NCI-H1417 treated with DMSO at 0.1 percent for 48 hours (cell line): ENCODE measurements around the gene POLDIP3.

ENCODE experiments used
- DNase-seq: peaks from one replicate; lab custom pipeline; 2025; lab: John Stamatoyannopoulos, UW

POLDIP3 gene

DNA sequence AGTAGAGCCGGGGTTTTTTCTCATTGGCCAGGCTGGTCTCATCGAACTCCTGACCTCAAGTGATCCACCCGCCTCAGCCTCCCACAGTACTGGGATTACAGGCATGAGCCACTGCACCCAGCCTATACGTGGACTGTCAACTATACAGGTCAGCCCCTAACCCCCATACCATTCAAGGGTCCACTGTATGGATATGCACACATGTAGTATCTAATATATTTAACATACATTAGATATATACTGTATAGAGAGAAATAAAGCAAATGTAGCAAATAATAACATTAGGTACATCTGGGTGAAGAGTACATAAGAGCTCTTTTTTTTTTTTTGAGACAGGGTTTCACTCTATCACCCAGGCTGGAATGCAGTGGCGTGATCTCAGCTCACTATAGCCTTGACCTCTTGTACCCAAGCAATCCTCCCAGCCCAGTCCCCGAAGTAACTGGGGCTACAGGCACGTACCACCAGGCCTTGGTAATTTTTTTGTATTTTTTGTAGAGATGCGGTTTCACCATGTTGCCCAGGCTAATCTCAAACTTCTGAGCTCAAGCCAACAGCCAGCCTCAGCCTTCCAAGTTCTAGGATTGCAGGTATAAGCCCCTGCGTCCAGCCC lies 27.2 kb upstream of the POLDIP3 start:
- DNase-seq = no peak

DNA sequence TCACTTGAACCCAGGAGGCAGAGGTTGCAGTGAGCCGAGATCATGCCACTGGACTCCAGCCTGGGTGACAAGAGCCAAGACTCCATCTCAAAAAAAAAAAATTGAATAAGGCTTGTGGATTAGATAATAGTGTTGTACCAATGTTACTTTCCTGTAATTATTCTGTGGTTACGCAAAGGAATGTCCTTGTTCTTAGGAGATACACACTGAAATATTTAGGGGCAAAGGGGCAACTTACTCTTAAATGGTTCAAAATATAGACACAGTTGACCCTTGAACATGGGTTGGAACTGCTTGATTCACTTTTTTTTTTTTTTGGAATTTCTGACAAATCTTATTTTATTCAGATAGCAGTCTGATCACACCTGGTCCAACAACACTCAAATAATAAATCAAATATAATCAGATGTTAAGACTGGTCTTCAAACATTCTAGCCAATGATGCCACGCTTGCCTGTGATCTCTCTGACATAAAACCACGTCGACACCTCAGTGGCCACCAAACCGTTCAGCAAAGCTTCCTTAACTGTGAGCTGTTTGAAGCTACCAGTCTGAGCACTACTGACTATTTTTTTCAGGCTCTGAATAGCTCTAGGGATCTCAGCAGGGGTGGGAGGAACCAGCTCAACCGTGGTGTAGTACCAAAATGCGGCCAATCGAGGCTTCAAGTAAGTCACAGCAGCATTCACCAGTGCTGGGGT lies 25.0 kb upstream of the POLDIP3 start:
- no peak for DNase-seq

GRCh38 chr22:42637555-42637954 lies 22.9 kb upstream of the POLDIP3 start:
- DNase-seq = no peak

DNA sequence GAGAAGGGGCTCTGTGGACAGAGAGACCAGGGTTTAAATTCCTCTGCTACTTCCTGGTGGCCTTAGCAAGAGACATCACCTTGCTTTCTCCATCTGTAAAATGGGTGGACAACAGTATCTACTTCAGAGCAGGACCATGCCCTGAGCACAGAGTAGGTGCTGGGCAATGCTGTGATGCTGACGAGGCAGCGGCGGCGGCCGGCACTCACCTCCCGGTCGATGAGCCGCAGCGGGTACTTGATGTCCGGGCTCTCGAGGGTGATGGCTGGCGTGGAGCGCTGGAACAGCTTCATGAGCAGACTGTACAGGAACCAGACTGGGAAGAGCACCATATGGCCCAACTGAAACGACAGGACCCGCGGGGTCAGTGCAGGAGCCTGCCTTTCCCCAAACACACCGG lies 21.8 kb upstream of the POLDIP3 start:
- DNase-seq = no peak

DNA sequence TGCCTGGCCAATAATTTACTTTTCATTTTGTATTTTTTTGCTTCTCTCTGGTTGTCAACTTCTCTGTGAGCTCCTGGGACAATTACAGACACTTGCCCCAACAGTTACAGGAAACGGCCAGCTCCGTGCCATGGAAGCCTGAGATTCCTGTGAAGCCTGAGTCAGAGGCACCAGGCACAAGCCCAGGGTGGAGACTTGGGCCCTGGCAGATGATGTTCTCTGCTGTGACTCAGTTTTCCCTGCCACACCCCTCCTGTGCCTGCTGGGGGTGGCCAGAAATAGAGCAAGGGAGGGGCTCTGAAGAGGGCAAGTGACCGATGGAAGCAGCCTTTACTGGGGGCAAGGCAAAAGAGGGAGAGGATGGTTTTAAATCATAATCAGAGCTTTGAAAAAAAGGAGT lies 20.8 kb upstream of the POLDIP3 start:
- DNase-seq = no peak

DNA sequence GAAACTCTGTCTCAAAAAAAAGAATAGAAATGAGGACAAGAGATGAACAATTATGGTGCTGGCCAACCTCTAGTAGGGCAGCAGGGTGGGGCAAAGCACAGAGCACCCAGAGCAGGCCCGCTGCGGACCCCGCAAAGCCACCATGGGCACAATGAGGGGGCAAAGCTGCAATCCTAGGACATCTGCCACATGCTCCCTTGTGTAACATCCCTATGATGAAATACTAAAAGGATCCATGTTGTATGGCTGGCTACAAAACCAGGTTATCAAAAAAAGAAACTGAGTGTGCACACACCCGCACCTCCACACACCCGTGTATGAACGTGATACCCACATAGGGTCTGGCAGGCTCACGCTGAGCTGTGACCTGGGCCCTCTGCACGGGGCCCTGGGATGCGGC lies 18.3 kb upstream of the POLDIP3 start:
- DNase-seq = no peak

DNA sequence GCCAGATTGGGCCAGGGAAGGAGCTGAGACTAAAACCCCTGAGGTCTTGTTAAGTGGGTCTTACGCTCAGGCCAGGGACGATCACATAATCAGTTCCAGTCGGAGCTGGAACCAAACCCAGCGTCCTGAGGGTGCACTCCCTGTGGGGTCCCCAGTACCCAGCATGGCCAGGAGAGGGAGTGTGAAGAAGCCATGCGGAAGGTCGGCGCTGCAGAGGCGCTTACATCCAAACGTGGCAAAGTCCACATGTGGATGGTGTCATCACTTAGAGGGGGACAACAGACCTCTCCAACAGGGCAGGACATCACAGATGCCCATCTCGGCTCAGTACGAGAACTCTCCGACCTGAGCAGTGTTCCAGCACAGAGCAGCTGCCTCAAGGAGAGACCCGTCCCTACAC lies 17.4 kb upstream of the POLDIP3 start:
- no peak for DNase-seq

- DNase-seq = no peak
Measured at GRCh38 chr22:42630901-42631602, 16.4 kb upstream of the POLDIP3 start.

- no peak for DNase-seq
Measured at GRCh38 chr22:42630211-42630610, 15.5 kb upstream of the POLDIP3 start.

- no peak for DNase-seq
Measured at GRCh38 chr22:42627981-42628380, 13.3 kb upstream of the POLDIP3 start.

DNA sequence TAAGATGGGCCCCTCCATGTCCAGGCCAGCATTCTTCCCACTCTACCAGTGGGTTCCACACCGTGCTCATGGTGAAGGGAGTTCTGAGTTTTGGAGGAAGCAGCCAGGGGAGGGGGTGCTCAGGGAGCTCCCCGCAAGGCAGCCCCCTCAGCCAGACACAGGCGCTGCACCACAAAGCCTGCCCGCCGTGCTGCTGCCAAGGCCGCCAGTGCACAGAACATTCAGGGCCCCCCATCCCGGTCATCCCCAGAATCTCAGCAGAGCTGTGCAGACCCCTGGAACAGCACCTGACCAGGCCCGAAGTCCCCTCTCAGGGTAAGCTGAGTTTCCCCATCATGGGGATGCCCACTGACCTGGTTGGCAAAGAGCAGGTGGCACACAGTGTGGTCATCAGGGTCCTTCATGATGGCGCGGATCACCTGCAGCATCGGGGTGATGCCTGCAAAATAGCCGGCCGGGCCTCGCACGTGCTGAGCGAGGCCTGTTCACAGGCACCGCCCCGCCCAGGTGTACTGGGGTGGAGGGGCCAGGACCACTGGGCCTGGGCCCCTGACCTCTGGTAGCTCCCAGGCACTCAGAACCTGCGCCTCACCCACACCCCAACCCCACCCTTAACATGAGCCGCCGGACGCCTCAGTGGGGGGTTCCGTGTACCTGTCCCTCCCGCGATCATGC lies 12.4 kb upstream of the POLDIP3 start:
- DNase-seq = no peak

- no peak for DNase-seq
Measured at GRCh38 chr22:42626431-42626830, 11.7 kb upstream of the POLDIP3 start.

DNA sequence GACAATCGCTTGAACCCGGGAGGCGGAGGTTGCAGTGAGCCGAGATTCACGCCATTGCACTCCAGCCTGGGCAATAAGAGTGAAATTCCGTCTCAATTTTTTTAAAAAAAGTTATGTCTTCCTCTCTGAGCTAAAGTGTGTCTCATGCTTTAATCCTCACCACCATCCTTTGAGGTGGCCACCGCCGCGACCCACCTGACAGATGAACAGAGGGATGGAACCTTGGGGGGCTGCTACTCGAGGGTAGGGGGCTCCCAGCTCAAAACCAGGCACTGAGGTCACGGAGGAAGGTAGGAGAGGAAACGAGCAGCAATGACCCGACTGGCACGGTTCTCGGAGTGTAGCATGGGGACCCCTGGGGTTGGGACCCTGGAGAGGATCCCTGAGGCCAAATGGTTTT lies 10.7 kb upstream of the POLDIP3 start:
- DNase-seq = no peak

DNA sequence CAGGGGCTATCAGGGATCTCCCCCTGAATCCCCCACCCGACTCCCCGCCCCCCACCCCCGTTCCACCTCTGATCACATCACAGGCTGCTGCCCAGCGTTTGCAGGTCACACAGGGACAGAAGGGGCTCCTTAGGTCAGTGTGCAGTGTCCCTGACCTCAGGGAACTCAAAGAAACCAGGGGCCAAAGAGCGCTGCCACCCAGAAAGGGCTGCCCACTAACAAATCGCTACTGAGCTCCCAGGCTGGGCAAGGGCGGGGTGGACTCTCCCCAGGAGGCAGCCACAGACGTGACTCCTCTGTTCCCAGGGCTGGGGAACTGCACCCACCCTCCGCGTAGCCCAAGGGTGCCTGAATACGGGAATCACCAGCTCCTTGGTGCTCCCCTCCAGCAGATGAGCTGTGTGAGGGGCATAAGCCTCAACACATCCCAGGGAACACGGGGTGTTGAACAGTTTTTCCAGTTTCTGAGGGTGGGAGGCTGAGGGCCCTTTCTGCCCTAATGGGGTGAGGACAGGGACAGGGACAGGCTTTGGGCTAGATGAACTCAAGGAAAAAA lies 9.9 kb upstream of the POLDIP3 start:
- DNase-seq = no peak

DNA sequence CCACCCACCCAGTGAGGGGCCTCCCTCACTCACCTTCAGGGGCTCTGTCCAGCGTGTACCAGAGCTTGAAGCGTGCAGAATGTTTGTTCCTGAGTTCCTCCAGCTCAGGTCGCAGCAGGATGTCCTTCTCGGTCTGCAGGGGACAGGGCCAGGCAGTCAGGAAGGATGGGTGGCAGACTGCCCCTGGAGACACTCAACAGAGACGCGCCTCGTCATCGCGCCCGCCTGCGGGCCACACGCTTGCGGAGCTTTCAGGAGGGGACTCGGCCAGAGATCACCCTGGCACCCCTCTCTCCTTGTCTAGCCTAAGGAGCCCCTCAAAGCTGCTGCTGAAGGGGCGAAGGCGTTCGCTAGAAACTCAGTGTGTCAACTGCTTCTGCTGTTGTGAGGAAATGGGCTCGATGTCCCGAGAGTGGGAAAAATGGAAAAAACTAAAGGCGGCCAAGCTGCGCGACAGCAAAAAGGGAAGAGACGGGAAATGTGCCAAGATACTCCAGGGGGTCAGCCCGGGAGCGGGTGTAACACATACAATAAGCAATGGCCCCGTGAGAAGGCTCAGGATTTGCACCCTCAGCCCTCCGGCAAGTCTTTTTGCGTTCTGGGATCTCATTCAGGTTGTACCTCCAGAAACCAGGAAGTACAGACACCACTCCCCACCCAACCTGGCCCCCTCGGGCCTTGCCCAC lies 9.2 kb upstream of the POLDIP3 start:
- no peak for DNase-seq

DNA sequence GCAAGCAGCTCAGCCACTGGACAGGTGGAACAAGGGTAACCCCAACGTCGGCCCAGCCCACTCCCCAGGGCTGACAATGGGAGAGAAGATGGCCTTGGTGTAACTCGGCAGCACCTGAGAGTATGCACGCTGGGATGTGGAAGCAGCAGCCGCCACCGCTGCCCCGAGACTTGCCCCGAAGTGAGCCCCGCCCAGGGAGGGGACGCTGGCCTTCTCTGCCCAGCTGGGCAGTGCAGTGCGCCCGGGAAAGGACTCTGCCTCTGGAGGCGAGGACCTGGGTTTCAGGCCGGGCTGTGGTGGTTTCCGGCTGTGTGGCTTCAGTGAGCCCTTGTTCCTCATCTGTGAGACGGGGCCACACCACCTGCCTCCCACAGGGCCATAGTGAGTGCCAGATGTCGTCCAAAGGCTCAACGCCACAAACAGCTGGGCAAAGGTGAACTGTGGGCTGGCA lies 8.6 kb upstream of the POLDIP3 start:
- DNase-seq = no peak

DNA sequence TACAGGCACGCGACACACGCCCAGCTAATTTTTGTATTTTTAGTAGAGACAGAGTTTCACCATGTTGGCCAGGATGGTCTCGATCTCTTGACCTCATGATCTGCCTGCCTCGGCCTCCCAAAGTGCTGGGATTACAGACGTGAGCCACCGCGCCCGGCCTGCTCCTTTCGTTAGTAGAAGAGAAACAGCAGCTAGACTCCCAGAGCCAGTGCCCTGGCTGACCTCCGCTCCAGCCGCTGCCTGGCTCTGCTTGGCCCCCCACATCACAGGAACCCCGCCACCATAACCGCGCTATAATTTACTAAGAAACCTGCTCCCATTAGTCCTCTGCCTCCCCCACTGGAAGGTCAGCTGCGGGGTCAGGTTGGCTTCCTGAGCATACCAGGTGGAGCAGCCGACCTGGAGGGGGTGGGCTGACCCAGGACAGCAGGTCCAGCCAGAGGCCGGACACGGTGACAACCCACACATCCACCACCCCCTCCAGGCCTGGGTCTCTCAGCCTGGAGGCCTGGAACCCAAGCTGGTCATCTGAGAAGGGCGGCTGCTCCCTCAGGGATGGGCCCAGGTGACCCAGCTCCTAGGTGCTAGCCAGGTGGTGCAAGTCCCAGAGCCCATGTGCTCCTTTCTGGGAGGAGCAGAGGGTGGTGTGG lies 7.5 kb upstream of the POLDIP3 start:
- no peak for DNase-seq

DNA sequence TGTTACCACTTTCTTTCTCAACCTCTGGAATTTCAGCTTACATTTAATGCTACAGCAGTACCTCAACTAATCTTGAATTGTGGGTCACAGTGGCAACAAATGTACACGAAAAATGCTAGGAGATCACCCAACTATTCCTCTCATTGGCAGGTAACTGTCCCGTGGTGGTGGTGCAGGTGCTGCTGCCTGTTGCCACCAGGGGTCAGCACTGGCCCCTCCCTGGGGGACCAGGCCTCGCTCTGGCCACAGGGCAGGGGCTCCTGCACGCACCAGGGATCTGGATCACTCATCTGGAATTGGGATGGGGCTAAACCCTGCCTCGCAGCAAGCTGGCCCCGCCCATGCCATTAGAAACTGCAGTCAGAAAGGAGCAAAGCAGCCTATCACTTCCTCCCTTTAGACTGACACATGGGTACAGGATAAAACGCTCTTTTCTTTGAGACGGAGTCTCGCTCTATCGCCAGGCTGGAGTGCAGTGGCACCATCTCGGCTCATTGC lies 6.9 kb upstream of the POLDIP3 start:
- DNase-seq = no peak

- no peak for DNase-seq
Measured at GRCh38 chr22:42620084-42620483, 5.4 kb upstream of the POLDIP3 start.

GRCh38 chr22:42619261-42620063 lies 4.8 kb upstream of the POLDIP3 start:
- DNase-seq = no peak
